Muscle of leg (tissue), 16 donors: ENCODE data around the gene CFAP43. TPM values are rescaled to one million over a fixed set of nuclear protein-coding genes. Genes with fewer than 3 reads are reported as not detected.

ENCODE experiments used
- DNase-seq: peaks from one replicate; pipeline ENCODE4 v3.0.0; 2013
- H3K27ac ChIP-seq: one replicate; pipeline ENCODE4 v1.5.1; 2013; ENCODE audit warnings: mild to moderate bottlenecking, low read length, control low read depth
- H3K27me3 ChIP-seq: one replicate; pipeline ENCODE4 v1.6.1; 2013; ENCODE audit warnings: low read length; ENCODE audit not compliant: control insufficient read depth, insufficient read depth
- H3K36me3 ChIP-seq: one replicate; pipeline ENCODE4 v1.6.1; 2013; ENCODE audit warnings: low read length; ENCODE audit not compliant: control insufficient read depth, insufficient read depth
- H3K4me1 ChIP-seq: one replicate; pipeline ENCODE4 v1.6.1; 2013; ENCODE audit warnings: low read length; ENCODE audit not compliant: control insufficient read depth, insufficient read depth
- H3K4me3 ChIP-seq: one replicate; pipeline ENCODE4 v1.5.1; 2013; ENCODE audit warnings: low read length, control low read depth
- H3K9me3 ChIP-seq: replicated peaks from 2 replicates; pipeline ENCODE4 v1.6.1; 2013; ENCODE audit warnings: low read depth, low read length; ENCODE audit not compliant: control insufficient read depth
- WGBS: methylation state at CpG from one replicate; pipeline ENCODE4 v1.1.5; 2013; ENCODE audit warnings: missing lambda C conversion rate; ENCODE audit not compliant: insufficient coverage; 5-methylcytosine and 5-hydroxymethylcytosine counted together
- long read RNA-seq, 11 donors: transcript quantifications; one replicate each; lab custom pipeline, GENCODE V29; 2026
- polyA plus RNA-seq, 8 donors: library from polyadenylated mRNA; unstranded; fragments of 120-200 nt; gene quantifications; one replicate each; pipeline versions ENCODE4 v1.2.1 to v1.2.3, GENCODE V29; 2013; ENCODE audit warnings: inconsistent platforms in 1 of 8, low replicate concordance in 1 of 8; ENCODE audit not compliant: insufficient read length in 8 of 8, insufficient read depth in 1 of 8
- total RNA-seq: library from RNA; stranded (reverse); fragments of 120-200 nt; gene quantifications from one replicate; pipeline ENCODE4 v1.2.4, GENCODE V29; 2013

The CFAP43 gene, protein sequence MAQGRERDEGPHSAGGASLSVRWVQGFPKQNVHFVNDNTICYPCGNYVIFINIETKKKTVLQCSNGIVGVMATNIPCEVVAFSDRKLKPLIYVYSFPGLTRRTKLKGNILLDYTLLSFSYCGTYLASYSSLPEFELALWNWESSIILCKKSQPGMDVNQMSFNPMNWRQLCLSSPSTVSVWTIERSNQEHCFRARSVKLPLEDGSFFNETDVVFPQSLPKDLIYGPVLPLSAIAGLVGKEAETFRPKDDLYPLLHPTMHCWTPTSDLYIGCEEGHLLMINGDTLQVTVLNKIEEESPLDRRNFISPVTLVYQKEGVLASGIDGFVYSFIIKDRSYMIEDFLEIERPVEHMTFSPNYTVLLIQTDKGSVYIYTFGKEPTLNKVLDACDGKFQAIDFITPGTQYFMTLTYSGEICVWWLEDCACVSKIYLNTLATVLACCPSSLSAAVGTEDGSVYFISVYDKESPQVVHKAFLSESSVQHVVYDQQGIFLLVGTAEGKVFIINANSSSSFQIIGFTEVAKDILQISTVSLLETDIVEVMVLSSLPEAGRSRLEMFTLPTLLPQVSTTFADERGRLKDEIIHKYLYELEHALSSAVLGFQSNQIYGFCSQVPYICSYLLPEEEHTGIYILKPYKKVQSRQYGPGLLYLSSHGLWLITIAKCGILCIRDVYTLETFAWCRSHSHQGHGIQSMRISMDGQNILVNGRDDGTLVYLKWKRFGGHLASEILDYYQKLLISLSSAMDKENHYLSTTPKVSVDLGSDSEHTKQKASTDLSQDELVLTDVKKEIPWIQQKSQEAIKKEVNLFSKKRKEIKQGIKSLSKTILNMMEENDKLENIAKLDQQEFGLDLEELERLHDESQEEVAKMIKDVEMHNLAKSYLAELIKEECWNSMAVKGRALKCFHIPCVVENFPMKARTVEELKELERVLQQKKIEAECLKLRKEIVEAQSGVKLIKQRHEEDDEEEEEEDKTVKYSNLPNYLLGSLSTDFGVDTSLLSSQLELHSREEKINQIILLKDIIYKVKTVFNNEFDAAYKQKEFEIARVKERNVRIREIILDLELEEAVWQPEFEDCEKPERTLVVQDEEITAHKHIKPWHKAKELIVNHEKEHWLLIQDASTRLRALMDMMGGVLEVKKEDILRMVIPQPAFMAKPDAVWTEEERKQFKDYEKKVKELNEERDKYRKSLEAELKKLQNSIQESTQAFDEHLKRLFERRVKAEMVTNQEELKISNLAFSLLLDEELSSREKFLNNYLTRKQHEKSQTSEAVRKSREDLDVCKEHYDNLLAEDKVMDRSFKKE (N-terminal part only)
- total RNA-seq (0.27 TPM), polyA plus RNA-seq (1 to 10 TPM in 1 of 8 donors, under 1 TPM in 7; 0.11 to 1.1 (median 0.22) TPM)
- long read RNA-seq, donor 1, result 0 reads
- long read RNA-seq, donor 2, result 0 reads
- long read RNA-seq, donor 3, result 0 reads
- long read RNA-seq, donor 4, result 0 reads
- long read RNA-seq, donor 5, result 0 reads
- long read RNA-seq, donor 6, result 0 reads
- long read RNA-seq, donor 7, result 0 reads
- long read RNA-seq, donor 8, result 0 reads
- long read RNA-seq, donor 9, result 0 reads
- long read RNA-seq, donor 10, result 0 reads
- long read RNA-seq, donor 11, result 0 reads

- Histone ChIP-seq H3K9me3 (no peaks in the 10 kb centered on the region), H3K4me3 (peak within 1 kb of the TSS; percentile 75), H3K27me3 (peaks cover 2% of the 10 kb centered on the region), H3K36me3 (no peaks in the 10 kb centered on the region), H3K4me1 (peaks cover 5% of the 10 kb centered on the region), H3K27ac (no peak within 1 kb of the TSS)
- DNase-seq, result peak; percentile 98
- under 1% methylated on average over 59 of the region's 60 CpGs for WGBS
Measured at GRCh38 chr10:104231784-104232612, at the start of gene CFAP43. CFAP43 (minus strand) TSS chr10:104232364; CDS start chr10:104232246, 118 bp downstream.

GRCh38 chr10:104281694-104282093 lies 49.5 kb upstream of the CFAP43 start:
- H3K27ac ChIP-seq, result no peak overlapping the region
- WGBS, result 83% methylated on average over 3 of the region's 3 CpGs

DNA sequence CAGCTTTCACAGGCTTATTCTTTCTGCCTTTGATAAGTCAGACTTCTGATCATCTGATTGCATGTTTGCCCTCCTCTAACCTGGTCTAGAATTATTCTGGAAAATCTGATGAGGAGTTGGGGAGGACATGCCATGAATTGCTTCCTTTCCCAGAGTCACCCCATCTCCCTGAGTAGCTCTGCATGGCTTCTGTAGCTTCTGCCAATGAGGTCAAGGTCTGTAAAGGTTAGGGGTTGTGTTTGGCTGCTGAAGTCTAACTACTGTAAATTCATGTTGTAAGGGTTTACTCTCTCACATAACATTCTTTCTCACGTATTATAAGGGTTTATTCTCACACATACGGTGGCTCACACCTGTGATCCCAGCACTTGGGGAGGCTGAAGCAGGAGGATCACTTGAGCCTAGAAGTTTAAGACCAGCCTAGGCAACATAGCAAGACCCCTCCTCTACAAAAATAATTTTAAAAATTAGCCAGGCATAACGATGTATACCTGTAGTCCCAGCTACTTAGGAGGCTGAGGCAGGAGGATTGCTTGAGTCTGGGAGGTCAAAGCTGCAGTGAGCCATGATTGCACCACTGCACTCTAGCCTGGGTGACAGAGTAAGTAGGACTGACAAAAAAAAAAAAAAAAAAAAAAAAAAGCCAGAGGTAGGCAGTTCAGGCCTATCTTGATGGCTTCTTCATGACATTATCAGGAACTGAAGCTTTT lies 47.5 kb upstream of the CFAP43 start:
- no peak overlapping the region for H3K4me3 ChIP-seq
- DNase-seq, result no peak
- H3K9me3 ChIP-seq, result no peaks in the 10 kb centered on the region
- no peak overlapping the region for H3K27ac ChIP-seq
- no peaks in the 10 kb centered on the region for H3K36me3 ChIP-seq
- H3K4me1 ChIP-seq, result no peaks in the 10 kb centered on the region
- no CpG with 5 or more reads among the region's 3 CpGs for WGBS
- H3K27me3 ChIP-seq, result peaks cover 9% of the 10 kb centered on the region

More at GRCh38 chr10:104281694-104282093, 49.5 kb upstream of the CFAP43 start:
- DNase-seq, result no peak
- Histone ChIP-seq H3K27me3 (no peaks in the 10 kb centered on the region), H3K4me3 (no peak overlapping the region), H3K36me3 (no peaks in the 10 kb centered on the region), H3K9me3 (no peaks in the 10 kb centered on the region), H3K4me1 (no peaks in the 10 kb centered on the region)

- Histone ChIP-seq H3K36me3 (no peaks in the 10 kb centered on the region), H3K4me1 (no peaks in the 10 kb centered on the region), H3K4me3 (no peak overlapping the region), H3K27ac (no peak overlapping the region), H3K9me3 (no peaks in the 10 kb centered on the region), H3K27me3 (peaks cover 12% of the 10 kb centered on the region)
- DNase-seq, result no peak
- no CpG with 5 or more reads among the region's 2 CpGs for WGBS
Measured at GRCh38 chr10:104277785-104278184, 45.6 kb upstream of the CFAP43 start.

- DNase-seq, result no peak
- Histone ChIP-seq H3K9me3 (no peaks in the 10 kb centered on the region), H3K4me3 (no peak overlapping the region), H3K27me3 (peaks cover 12% of the 10 kb centered on the region), H3K4me1 (no peaks in the 10 kb centered on the region), H3K27ac (no peak overlapping the region), H3K36me3 (no peaks in the 10 kb centered on the region)
- no CpG with 5 or more reads among the region's 1 CpG for WGBS
Measured at GRCh38 chr10:104276192-104276591, 44.0 kb upstream of the CFAP43 start.

DNA sequence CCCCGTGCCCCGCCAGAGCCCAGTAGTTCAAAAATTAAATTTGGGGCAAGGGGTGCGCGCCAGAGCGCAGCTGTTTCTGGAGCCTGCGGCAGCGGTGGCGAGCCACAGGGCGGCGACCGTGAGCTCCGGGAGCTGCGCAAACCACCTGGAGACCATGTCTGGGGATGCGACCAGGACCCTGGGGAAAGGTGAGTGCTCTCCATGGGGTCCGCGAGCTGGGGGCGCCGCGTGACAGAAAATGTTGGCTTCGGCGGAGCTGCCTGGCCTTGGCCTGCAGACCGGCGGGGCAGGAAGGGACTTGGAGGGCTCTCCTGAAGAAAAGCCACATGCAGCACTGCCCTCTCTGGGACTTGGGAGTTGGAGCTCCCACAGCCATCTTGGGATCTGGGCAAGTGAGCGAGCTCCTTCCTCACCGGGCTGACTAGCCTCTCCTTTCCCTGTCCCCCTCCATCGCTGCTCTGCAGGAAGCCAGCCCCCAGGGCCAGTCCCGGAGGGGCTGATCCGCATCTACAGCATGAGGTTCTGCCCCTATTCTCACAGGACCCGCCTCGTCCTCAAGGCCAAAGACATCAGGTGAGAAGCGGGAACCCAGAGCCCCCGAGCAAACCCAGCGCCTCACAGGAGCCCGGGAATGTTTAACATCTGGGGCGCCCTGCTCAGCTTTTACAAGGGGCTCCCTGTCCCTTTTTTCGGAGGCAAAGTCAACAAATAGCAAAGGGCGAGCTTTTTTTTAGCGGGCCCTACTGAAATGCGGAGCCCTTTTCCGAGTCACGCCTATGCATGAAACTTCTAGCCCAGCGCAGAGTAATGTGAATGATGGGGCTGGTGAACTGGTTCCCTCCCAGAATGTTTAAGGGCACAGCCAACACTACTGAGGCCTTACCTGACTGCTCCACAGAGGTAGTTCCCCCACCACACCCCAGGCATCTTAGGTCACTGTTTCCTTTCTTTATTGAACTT lies 42.9 kb upstream of the CFAP43 start:
- no peak for DNase-seq
- WGBS, result 11% methylated on average over 36 of the region's 42 CpGs
- H3K27ac ChIP-seq, result no peak overlapping the region
- no peak overlapping the region for H3K4me3 ChIP-seq
- peaks cover 12% of the 10 kb centered on the region for H3K27me3 ChIP-seq
- H3K36me3 ChIP-seq, result no peaks in the 10 kb centered on the region
- H3K4me1 ChIP-seq, result no peaks in the 10 kb centered on the region
- H3K9me3 ChIP-seq, result no peaks in the 10 kb centered on the region

DNA sequence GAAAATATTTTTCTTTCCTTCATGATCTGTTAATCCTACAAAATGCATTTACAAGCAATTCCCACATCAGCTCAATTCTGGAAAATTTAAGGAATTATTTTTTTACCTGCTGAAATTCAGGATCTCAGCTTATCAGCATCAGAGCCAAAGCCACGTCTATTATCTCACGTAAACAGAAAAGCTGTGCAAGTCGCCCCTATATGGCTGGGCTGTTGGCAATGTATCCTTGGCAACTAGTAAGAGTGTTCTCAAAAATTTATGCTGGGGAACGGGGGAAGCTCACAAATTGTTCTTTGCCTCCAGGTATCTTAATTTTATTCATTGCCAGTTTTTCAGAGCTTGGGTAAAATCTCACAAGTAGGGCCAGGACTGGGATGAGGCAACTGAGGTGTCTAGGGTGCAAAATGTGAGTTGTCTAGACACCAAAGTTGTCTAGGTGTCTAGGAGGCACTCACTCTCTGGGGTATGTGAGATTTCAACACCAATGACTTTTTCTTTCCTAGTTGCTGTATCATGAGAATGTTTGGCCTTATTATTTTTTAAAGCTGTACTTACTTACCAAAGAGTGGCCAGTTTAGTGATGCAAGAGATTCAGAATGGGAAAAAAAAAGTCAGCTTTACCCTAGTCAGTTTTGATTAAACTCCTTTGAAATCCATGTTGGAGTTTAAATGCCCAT lies 41.9 kb upstream of the CFAP43 start:
- WGBS, result 93% methylated on average over 3 of the region's 4 CpGs
- no peak overlapping the region for H3K27ac ChIP-seq
- no peak for DNase-seq
- peaks cover 12% of the 10 kb centered on the region for H3K27me3 ChIP-seq
- no peaks in the 10 kb centered on the region for H3K9me3 ChIP-seq
- no peaks in the 10 kb centered on the region for H3K36me3 ChIP-seq
- H3K4me3 ChIP-seq, result no peak overlapping the region
- no peaks in the 10 kb centered on the region for H3K4me1 ChIP-seq
